ENCODE data around the gene FAM43A. TPM values are rescaled to one million over a fixed set of nuclear protein-coding genes. Genes with fewer than 3 reads are reported as not detected.

The FAM43A gene
- total RNA-seq, 1 donor from 2014 or later = 7.6 TPM

DNA sequence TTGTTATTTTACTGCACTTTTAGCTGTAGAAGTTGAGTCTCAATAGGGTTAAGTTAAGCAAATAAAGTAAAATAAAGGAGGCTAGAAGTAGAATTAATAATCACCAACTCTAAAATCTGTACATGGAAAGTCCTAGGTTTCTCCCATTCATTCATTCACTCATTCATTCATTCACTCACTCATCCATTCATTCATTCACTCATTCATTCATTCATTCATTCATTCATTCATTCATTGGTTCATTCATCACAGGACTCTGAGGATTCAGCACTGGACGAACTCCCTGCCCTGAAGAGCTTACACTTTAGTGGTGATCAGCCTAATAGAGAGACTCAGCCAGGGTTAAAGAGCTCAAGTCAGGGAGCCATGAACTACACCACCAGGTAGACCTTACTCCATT is 9.2 kb upstream of the FAM43A start:
- Histone ChIP-seq H3K4me2 (ENCODE audit: low read length) (no peak overlapping the region), H3K9me3 (ENCODE audit: insufficient read depth, low read depth, low read length) (no peaks in the 10 kb centered on the region), H3K4me3 (ENCODE audit: insufficient read depth, low read depth, low read length) (no peak overlapping the region), H3K27ac (ENCODE audit: low read depth, low read length) (no peak overlapping the region), H3K79me2 (ENCODE audit: insufficient read depth, low read length) (peaks cover 6% of the 10 kb centered on the region), H3K9ac (ENCODE audit: low read length) (no peak overlapping the region), H3K4me1 (ENCODE audit: insufficient read depth, low read length) (peaks cover 9% of the 10 kb centered on the region), H2AFZ (ENCODE audit: low read depth, low read length) (no peak overlapping the region), H4K20me1 (ENCODE audit: insufficient read depth, low read length) (no peaks in the 10 kb centered on the region), H3K36me3 (ENCODE audit: insufficient read depth, low read length) (no peaks in the 10 kb centered on the region), H3K27me3 (ENCODE audit: insufficient read depth, low read length) (no peaks in the 10 kb centered on the region)
- H3K36me3 Mint-ChIP-seq (ENCODE audit: low read depth, unreplicated experiment) = no peaks in the 10 kb centered on the region
- H3K9me3 Mint-ChIP-seq (ENCODE audit: unreplicated experiment) = no peaks in the 10 kb centered on the region
- no peak overlapping the region for H3K4me3 Mint-ChIP-seq (ENCODE audit: unreplicated experiment)
- peaks cover 40% of the 10 kb centered on the region for H3K27me3 Mint-ChIP-seq (ENCODE audit: low read depth, unreplicated experiment)
- no peak for DNase-seq (ENCODE audit: low read depth)
- H3K27ac Mint-ChIP-seq (ENCODE audit: unreplicated experiment) = no peak overlapping the region
- no peak for FAIRE-seq
- no peak for TF ChIP-seq EZH2 (IDR thresholded peaks at IDR 0.05; ENCODE audit: insufficient read depth, low read length)
- TF ChIP-seq, protein P1, sequence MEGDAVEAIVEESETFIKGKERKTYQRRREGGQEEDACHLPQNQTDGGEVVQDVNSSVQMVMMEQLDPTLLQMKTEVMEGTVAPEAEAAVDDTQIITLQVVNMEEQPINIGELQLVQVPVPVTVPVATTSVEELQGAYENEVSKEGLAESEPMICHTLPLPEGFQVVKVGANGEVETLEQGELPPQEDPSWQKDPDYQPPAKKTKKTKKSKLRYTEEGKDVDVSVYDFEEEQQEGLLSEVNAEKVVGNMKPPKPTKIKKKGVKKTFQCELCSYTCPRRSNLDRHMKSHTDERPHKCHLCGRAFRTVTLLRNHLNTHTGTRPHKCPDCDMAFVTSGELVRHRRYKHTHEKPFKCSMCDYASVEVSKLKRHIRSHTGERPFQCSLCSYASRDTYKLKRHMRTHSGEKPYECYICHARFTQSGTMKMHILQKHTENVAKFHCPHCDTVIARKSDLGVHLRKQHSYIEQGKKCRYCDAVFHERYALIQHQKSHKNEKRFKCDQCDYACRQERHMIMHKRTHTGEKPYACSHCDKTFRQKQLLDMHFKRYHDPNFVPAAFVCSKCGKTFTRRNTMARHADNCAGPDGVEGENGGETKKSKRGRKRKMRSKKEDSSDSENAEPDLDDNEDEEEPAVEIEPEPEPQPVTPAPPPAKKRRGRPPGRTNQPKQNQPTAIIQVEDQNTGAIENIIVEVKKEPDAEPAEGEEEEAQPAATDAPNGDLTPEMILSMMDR (IDR thresholded peaks at IDR 0.05; ENCODE audit: insufficient read depth, low read depth, low read length) = no peak
- peaks cover 4% of the 10 kb centered on the region for H3K4me1 Mint-ChIP-seq (ENCODE audit: low read depth, unreplicated experiment)

DNA sequence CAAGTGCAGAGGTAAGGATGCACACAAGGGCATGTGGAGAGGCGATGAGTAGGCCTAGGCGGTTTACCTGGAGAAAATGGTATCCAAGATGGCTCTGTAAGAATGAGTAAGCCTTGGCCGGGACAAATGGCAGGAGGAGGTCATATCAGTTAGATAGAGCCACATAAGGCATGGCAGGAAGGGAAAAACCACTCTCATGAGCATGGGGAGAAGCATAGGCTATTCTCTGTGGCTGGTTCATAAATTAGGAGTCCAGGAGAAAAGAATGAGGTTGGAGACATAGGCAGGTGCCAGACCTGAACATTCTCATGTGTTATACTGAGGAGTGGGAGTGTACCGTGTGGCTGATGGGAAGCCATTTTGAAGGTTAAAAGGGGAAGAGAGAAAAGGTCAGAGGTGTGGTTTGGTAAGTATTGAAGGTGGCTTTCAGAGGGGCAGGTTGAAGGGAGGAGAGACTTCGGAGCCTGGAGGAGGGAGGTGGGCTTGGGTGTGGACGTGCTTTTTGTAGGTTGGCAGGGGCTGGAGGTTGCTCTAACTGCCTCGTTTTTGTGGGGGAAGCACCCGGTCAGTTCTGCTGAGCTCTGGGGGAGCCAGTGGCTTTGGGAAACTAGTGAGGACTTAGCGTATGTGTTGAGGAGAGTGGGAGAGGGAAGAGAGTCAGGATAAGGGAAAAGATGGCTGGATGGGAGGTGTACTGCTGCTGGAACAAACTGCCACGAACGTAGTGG is 4.6 kb upstream of the FAM43A start:
- H3K79me2 ChIP-seq (ENCODE audit: insufficient read depth, low read length) = peaks cover 3% of the 10 kb centered on the region
- H3K27me3 ChIP-seq (ENCODE audit: insufficient read depth, low read length) = no peaks in the 10 kb centered on the region
- no peak for TF ChIP-seq EZH2 (IDR thresholded peaks at IDR 0.05; ENCODE audit: insufficient read depth, low read length)
- TF ChIP-seq, protein P1 (IDR thresholded peaks at IDR 0.05; ENCODE audit: insufficient read depth, low read depth, low read length) = no peak
- H3K9ac ChIP-seq (ENCODE audit: low read length) = no peak overlapping the region
- no peak overlapping the region for H3K4me2 ChIP-seq (ENCODE audit: low read length)
- no peak for DNase-seq (ENCODE audit: low read depth)
- FAIRE-seq = no peak
- Mint-ChIP-seq H3K4me1 (ENCODE audit: low read depth, unreplicated experiment) (peaks cover 17% of the 10 kb centered on the region), H3K4me3 (ENCODE audit: unreplicated experiment) (no peak overlapping the region), H3K27me3 (ENCODE audit: low read depth, unreplicated experiment) (peaks cover 33% of the 10 kb centered on the region), H3K27ac (ENCODE audit: unreplicated experiment) (no peak overlapping the region), H3K9me3 (ENCODE audit: unreplicated experiment) (no peaks in the 10 kb centered on the region), H3K36me3 (ENCODE audit: low read depth, unreplicated experiment) (no peaks in the 10 kb centered on the region)
- no peaks in the 10 kb centered on the region for H3K9me3 ChIP-seq (ENCODE audit: insufficient read depth, low read depth, low read length)
- H3K27ac ChIP-seq (ENCODE audit: low read depth, low read length) = no peak overlapping the region
- H4K20me1 ChIP-seq (ENCODE audit: insufficient read depth, low read length) = peaks cover 1% of the 10 kb centered on the region
- peaks cover 16% of the 10 kb centered on the region for H3K4me1 ChIP-seq (ENCODE audit: insufficient read depth, low read length)
- H3K4me3 ChIP-seq (ENCODE audit: insufficient read depth, low read depth, low read length) = no peak overlapping the region
- no peak overlapping the region for H2AFZ ChIP-seq (ENCODE audit: low read depth, low read length)
- H3K36me3 ChIP-seq (ENCODE audit: insufficient read depth, low read length) = no peaks in the 10 kb centered on the region

DNA sequence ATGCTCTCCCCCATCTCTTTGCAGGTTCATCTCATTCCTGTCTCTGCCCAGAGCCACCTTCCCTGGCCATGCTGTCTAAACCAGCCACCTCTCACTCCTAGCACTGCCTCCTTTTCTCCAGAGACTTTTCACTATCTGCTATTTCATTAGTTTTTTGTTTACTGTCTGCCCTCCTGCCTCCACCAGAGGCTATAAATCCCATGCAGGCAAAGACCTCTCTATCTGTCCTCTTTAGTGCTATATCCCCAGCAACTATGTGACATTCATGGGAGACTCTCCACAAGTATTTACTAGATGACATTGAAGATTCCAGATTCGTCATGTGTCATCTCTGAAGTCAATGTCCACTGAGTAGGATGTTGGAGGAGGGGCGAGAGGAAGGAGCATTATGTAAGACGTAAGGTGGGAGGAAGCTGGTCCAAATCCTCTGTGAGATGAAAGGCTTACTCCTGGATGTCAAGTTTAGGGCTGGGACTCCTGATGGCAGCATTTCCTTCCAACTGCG is 3.4 kb upstream of the FAM43A start:
- Mint-ChIP-seq H3K36me3 (ENCODE audit: low read depth, unreplicated experiment) (no peaks in the 10 kb centered on the region), H3K9me3 (ENCODE audit: unreplicated experiment) (no peaks in the 10 kb centered on the region), H3K27ac (ENCODE audit: unreplicated experiment) (peak overlapping the region; percentile 64), H3K4me1 (ENCODE audit: low read depth, unreplicated experiment) (peaks cover 17% of the 10 kb centered on the region), H3K27me3 (ENCODE audit: low read depth, unreplicated experiment) (peaks cover 24% of the 10 kb centered on the region), H3K4me3 (ENCODE audit: unreplicated experiment) (no peak overlapping the region)
- H3K79me2 ChIP-seq (ENCODE audit: insufficient read depth, low read length) = peaks cover 15% of the 10 kb centered on the region
- peaks cover 22% of the 10 kb centered on the region for H3K4me1 ChIP-seq (ENCODE audit: insufficient read depth, low read length)
- H3K4me3 ChIP-seq (ENCODE audit: insufficient read depth, low read depth, low read length) = no peak overlapping the region
- no peaks in the 10 kb centered on the region for H3K9me3 ChIP-seq (ENCODE audit: insufficient read depth, low read depth, low read length)
- no peak overlapping the region for H3K9ac ChIP-seq (ENCODE audit: low read length)
- H3K4me2 ChIP-seq (ENCODE audit: low read length) = peak overlapping the region; percentile 65
- H3K36me3 ChIP-seq (ENCODE audit: insufficient read depth, low read length) = no peaks in the 10 kb centered on the region
- no peak for TF ChIP-seq EZH2 (IDR thresholded peaks at IDR 0.05; ENCODE audit: insufficient read depth, low read length)
- TF ChIP-seq, protein P1 (IDR thresholded peaks at IDR 0.05; ENCODE audit: insufficient read depth, low read depth, low read length) = no peak
- no peaks in the 10 kb centered on the region for H3K27me3 ChIP-seq (ENCODE audit: insufficient read depth, low read length)
- H3K27ac ChIP-seq (ENCODE audit: low read depth, low read length) = no peak overlapping the region
- peaks cover 13% of the 10 kb centered on the region for H4K20me1 ChIP-seq (ENCODE audit: insufficient read depth, low read length)
- no peak for FAIRE-seq
- no peak for DNase-seq (ENCODE audit: low read depth)
- H2AFZ ChIP-seq (ENCODE audit: low read depth, low read length) = peak overlapping the region; percentile 53

Data from astrocyte (in vitro differentiated cells and primary cell).